Gastroesophageal sphincter (tissue), 4 donors: ENCODE data around the gene TERF2IP. TPM values are rescaled to one million over a fixed set of nuclear protein-coding genes. Genes with fewer than 3 reads are reported as not detected.

Source experiments
- ATAC-seq: fragments of 150-250 bp; one replicate; pipeline ENCODE4 v1.9.1; 2016; ENCODE audit warnings: mild to moderate bottlenecking, moderate library complexity
- H3K27ac ChIP-seq, 4 donors: fragments of 200-600 bp; sonication (generic) in 3 of 4; 1 replicate in 3 of 4; 2 replicates in 1 of 4; pipeline ENCODE4 v1.5.1; 2016 to 2019
- H3K27me3 ChIP-seq: fragments of 200-600 bp; sonication (generic); one replicate; pipeline ENCODE4 v1.5.1; 2019
- H3K36me3 ChIP-seq, 2 donors: fragments of 200-600 bp; sonication (generic); one replicate each; pipeline ENCODE4 v1.5.1; 2019; ENCODE audit warnings: control low read depth in 1 of 2
- H3K4me1 ChIP-seq, 3 donors: fragments of 200-600 bp; sonication (generic); 1 replicate in 2 of 3; 2 replicates in 1 of 3; pipeline ENCODE4 v1.5.1; 2016 to 2019; ENCODE audit warnings: control low read depth in 2 of 3
- H3K4me3 ChIP-seq, 2 donors: fragments of 200-600 bp; sonication (generic); one replicate each; pipeline ENCODE4 v1.5.1; 2019; ENCODE audit warnings: mild to moderate bottlenecking in 1 of 2, moderate library complexity in 1 of 2
- H3K9me3 ChIP-seq, 3 donors: fragments of 200-600 bp; sonication (generic); one replicate each; pipeline ENCODE4 v1.5.1; 2017 to 2019; ENCODE audit warnings: control low read depth in 2 of 3
- EP300 ChIP-seq: sonication (generic); formaldehyde crosslinking; IDR thresholded peaks from one replicate; pipeline ENCODE4 v1.6.1; 2017; ENCODE audit warnings: antibody characterized with exemption, mild to moderate bottlenecking
- POLR2A ChIP-seq, 2 donors: fragments of 450-650 bp; IDR thresholded peaks; one replicate each; pipeline ENCODE4 v1.6.1; 2017; ENCODE audit warnings: antibody characterized with exemption in 2 of 2, mild to moderate bottlenecking in 2 of 2, moderate library complexity in 1 of 2
- POLR2AphosphoS5 ChIP-seq: sonication (generic); formaldehyde crosslinking; IDR thresholded peaks from one replicate; pipeline ENCODE4 v1.6.1; 2017; ENCODE audit warnings: antibody characterized with exemption
- WGBS, 2 donors: methylation state at CpG; one replicate each; pipeline ENCODE4 v1.1.5; 2018; ENCODE audit warnings: low coverage in 1 of 2; 5-methylcytosine and 5-hydroxymethylcytosine counted together
- total RNA-seq, 4 donors: library from RNA; depleted of rRNA; stranded (reverse); fragments of >200 nt; gene quantifications; one replicate each; pipeline ENCODE4 v1.1.0, GENCODE V29; 2016
- TF ChIP-seq, protein P1 (sequence below), 4 experiments: fragments of 200-600 bp in 2 of 4; fragments of 450-650 bp in 2 of 4; sonication (generic) in 1 of 4; IDR thresholded peaks; one replicate each; pipeline ENCODE4 v1.5.1; 2017 to 2019; ENCODE audit warnings: antibody characterized with exemption in 4 of 4, mild to moderate bottlenecking in 2 of 4, moderate library complexity in 2 of 4

TERF2IP gene
- total RNA-seq, 4 donors from 2014 or later, result 64.3 to 82.2 (median 71.4) TPM

DNA sequence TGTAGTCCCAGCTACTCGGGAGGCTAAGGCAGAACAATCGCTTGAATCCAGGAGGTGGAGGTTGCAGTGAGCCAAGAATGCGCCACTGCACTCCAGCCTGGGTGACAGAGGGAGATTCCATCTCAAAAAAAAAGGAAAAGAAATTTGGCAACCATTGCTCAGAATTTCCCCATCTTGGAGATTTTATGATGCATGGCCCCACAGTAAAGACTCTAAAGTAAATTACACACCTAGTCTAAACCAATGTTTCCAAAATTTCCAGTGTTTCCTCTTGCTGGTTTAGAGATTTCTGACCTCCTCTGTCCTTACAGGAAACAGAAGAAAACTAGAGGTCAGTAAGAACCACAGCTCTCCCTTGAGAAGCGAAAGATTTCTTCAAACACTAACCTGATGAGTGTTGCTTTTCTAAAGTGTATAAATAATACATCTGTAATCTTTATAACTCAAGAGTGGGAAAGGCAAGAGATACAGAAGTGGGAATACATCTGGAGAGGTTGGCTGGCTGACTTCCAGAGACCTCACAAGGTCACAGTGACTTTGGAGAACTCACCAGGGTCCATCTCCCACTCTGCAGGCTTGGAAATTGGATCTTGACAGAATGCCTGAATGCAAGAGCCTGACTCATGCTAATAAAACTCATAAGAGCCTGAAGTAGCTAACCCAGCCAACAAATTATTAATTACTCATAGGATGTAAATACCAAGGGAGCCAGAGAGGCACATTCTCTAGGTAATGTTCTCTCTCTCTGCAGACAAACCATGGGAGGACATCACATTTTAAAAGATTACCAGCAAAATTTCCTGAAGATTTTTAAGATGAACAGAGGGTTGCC, 33.3 kb upstream of the TERF2IP start:
- H3K4me3 ChIP-seq, result no peak overlapping the region
- H3K27ac ChIP-seq, result no peak overlapping the region
- H3K36me3 ChIP-seq, result peaks cover 0 to 96% of the 10 kb centered on the region in 2 donors
- no peaks in the 10 kb centered on the region for H3K9me3 ChIP-seq
- H3K4me1 ChIP-seq, result no peaks in the 10 kb centered on the region
- no peaks in the 10 kb centered on the region for H3K27me3 ChIP-seq
- no peak for TF ChIP-seq EP300
- TF ChIP-seq, protein P1, sequence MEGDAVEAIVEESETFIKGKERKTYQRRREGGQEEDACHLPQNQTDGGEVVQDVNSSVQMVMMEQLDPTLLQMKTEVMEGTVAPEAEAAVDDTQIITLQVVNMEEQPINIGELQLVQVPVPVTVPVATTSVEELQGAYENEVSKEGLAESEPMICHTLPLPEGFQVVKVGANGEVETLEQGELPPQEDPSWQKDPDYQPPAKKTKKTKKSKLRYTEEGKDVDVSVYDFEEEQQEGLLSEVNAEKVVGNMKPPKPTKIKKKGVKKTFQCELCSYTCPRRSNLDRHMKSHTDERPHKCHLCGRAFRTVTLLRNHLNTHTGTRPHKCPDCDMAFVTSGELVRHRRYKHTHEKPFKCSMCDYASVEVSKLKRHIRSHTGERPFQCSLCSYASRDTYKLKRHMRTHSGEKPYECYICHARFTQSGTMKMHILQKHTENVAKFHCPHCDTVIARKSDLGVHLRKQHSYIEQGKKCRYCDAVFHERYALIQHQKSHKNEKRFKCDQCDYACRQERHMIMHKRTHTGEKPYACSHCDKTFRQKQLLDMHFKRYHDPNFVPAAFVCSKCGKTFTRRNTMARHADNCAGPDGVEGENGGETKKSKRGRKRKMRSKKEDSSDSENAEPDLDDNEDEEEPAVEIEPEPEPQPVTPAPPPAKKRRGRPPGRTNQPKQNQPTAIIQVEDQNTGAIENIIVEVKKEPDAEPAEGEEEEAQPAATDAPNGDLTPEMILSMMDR (IDR thresholded peaks at IDR 0.05), result no peak
- TF ChIP-seq POLR2A (IDR thresholded peaks at IDR 0.05), result no peak
- TF ChIP-seq POLR2AphosphoS5, result no peak
- 100% methylated on average over 2 to 4 of the region's 4 CpGs for WGBS, 2 donors
- ATAC-seq, result no peak

DNA sequence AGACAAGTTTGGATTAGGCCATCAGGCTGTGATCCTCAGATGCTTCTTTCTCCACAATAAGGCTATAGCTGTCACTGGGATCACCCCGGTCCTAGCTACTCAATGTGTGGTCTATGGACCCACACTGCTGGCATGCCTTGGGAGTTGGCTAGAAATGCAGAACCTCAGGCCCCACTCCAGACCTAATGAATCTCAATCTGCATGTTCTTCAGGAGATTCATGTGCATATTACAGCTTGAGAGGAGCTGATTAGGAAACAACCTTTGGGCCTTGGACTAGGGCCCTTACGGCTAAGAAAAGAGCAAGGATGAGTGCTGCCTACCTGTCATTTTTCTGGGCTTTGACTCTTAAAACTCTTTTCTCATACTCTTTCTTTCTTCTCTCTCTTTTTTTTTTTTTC, 32.0 kb upstream of the TERF2IP start:
- H3K27ac ChIP-seq, result no peak overlapping the region
- H3K4me1 ChIP-seq, result peaks cover 0 to under 1% (median 0%) of the 10 kb centered on the region in 3 donors
- 94% methylated on average over 2 of the region's 2 CpGs; no CpG with 5 or more reads in 1 of the 2 donors for WGBS, 2 donors
- no peaks in the 10 kb centered on the region for H3K9me3 ChIP-seq
- ATAC-seq, result no peak
- no peak overlapping the region for H3K4me3 ChIP-seq
- H3K36me3 ChIP-seq, result peaks cover 0 to 94% of the 10 kb centered on the region in 2 donors
- no peaks in the 10 kb centered on the region for H3K27me3 ChIP-seq
- TF ChIP-seq EP300, result no peak
- TF ChIP-seq, protein P1 (IDR thresholded peaks at IDR 0.05), result no peak
- TF ChIP-seq POLR2AphosphoS5, result no peak
- TF ChIP-seq POLR2A (IDR thresholded peaks at IDR 0.05), result no peak

DNA sequence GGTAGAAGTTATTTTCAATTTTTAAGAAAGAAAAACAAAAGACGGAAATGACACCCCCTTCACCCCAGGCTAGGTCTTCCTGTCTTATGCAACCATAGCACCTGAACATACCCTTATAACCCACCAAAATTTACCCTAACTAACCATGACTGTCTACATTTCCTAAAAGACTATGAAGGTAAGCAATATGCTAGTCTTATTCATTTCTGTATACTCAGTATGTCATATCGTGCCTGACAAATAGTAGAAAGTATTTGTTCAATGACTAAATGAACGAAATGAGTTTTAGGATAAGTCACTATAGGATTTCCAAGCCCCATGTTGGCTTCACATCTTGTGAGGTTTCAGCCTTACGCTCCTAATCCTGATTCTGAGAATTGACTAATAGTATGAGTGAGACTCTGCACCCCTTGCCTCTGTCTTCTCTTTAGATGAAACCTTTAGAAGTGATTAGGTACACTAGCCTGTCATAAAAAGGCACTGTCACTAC, 31.0 kb upstream of the TERF2IP start:
- 95 to 96% methylated on average over 4 of the region's 4 CpGs for WGBS, 2 donors
- TF ChIP-seq POLR2A (IDR thresholded peaks at IDR 0.05) (no peak), EP300 (no peak), POLR2AphosphoS5 (no peak)
- TF ChIP-seq, protein P1 (IDR thresholded peaks at IDR 0.05), result no peak
- no peak for ATAC-seq
- Histone ChIP-seq H3K4me3 (no peak overlapping the region), H3K4me1 (peaks cover 0 to 10% (median under 1%) of the 10 kb centered on the region in 3 donors), H3K27ac (no peak overlapping the region), H3K9me3 (no peaks in the 10 kb centered on the region), H3K36me3 (peaks cover 0 to 85% of the 10 kb centered on the region in 2 donors), H3K27me3 (no peaks in the 10 kb centered on the region)

GRCh38 chr16:75617121-75617520, 30.5 kb upstream of the TERF2IP start:
- TF ChIP-seq, protein P1 (IDR thresholded peaks at IDR 0.05), result no peak
- TF ChIP-seq POLR2A (IDR thresholded peaks at IDR 0.05) (no peak), EP300 (no peak), POLR2AphosphoS5 (no peak)
- Histone ChIP-seq H3K27me3 (no peaks in the 10 kb centered on the region), H3K27ac (no peak overlapping the region), H3K36me3 (peaks cover 0 to 79% of the 10 kb centered on the region in 2 donors), H3K9me3 (no peaks in the 10 kb centered on the region), H3K4me1 (peaks cover 2 to 15% (median 6%) of the 10 kb centered on the region in 3 donors), H3K4me3 (no peak overlapping the region)
- WGBS, 2 donors, result 80 to 90% methylated on average over 2 to 3 of the region's 3 CpGs
- no peak for ATAC-seq

GRCh38 chr16:75618780-75619179, 28.8 kb upstream of the TERF2IP start:
- Histone ChIP-seq H3K4me3 (no peak overlapping the region), H3K27me3 (no peaks in the 10 kb centered on the region), H3K27ac (no peak overlapping the region), H3K36me3 (peaks cover 0 to 62% of the 10 kb centered on the region in 2 donors), H3K4me1 (peaks cover 4 to 26% (median 10%) of the 10 kb centered on the region in 3 donors), H3K9me3 (no peaks in the 10 kb centered on the region)
- ATAC-seq, result no peak
- 83 to 89% methylated on average over 1 to 2 of the region's 2 CpGs for WGBS, 2 donors
- no peak for TF ChIP-seq POLR2AphosphoS5
- TF ChIP-seq, protein P1 (IDR thresholded peaks at IDR 0.05), result no peak
- no peak for TF ChIP-seq POLR2A (IDR thresholded peaks at IDR 0.05)
- no peak for TF ChIP-seq EP300
